ENCODE data around the gene RBBP5.

The RBBP5 gene

DNA sequence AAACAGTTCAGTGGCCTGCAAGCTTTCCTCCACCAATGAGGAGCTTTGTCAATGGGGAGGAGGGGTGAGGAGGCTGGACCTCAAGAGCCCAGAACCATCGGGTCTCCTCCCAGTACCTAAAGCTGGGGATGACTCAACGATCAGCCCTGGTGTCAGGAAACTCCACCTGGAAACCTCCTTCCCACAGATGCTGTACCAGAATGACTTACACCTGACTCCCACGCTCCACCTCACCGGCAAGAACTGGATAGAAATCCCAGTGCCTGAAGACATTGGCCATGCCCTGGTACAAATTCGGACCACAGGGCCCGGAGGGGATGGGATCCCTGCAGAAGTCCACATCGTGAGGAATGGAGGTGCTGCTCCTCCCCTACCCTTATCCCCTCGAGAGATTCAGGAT is 48.9 kb downstream of the RBBP5 start:
- no peak for DNase-seq

- no peak for DNase-seq
These were observed 49.5 kb downstream of the RBBP5 start for GRCh38 chr1:205072286-205072685.

- peak; percentile 48 for DNase-seq
These were observed 50.0 kb downstream of the RBBP5 start for GRCh38 chr1:205071801-205072200.

DNA sequence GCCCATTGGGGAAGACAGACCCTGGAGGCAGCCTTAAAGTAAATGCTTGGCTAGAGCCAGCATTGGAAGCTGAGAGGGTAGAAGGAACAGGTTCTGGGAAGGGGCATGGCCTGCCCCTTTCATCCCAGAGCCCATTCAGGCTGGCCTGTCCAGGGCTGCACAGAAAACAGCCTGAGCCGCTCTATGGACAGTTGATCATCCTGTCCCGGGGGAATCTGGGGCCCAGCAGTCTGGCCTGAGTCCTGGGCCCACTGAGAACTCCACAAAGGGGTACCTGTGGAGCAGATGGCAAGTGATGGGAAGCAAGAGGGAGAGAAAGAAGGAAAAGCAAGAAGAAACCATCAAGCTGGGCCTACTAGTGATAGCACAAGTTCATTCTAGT is 50.8 kb downstream of the RBBP5 start:
- no peak for DNase-seq

DNA sequence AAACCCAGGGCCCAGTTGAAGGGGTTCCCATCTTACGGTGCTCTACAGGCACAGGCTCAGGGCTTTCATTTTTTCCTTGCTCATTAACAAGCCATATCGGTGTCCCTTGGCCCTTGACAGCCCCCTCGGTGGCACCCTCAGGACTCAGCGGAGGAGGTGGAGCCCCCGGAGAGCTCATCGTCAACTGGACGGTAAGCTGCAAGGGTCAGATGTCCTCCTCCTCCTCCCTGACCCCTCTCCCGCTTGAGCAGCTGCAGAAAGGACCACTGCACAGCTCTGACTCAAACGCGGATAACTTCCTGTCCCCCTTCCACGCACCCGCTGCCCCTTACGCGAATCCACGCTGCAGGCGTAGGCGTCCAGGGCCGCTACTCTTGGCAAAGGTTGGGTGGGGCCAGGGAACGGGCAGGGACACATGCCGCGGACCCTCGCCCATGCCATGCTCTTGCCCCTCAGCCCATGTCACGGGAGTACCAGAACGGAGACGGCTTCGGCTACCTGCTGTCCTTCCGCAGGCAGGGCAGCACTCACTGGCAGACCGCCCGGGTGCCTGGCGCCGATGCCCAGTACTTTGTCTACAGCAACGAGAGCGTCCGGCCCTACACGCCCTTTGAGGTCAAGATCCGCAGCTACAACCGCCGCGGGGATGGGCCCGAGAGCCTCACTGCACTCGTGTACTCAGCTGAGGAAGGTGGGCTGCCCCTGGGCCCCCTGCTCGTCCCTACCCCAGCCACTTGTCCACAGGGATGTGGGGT is 52.2 kb downstream of the RBBP5 start:
- no peak for DNase-seq

DNA sequence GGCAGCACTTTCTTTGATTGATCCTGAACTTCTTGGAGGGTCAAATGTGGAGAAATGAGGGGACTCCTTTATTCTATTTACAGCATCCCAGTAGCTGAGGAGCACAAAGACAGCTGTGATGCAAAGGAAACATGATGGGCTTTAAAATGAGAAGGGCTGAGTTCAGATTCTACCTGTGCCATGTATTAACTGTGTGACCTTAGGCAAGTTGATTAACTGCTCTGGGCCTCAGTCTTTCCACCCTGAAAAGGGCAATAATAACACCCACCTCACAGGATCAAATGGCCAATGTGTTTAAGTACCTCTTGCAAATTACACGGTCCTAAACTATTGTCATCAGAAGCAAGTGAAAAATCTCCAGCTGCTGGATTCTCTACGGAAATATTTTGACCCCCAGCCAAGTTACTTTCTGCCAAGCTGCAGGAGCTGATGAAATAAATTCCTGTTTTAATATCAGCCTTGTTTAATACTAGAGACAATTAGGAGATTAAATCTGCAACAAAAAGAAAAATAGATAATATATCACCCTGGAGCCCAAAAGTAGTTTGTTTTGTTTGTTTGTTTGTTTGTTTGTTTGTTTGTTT is 53.2 kb downstream of the RBBP5 start:
- DNase-seq, result no peak

- DNase-seq, result no peak
These were observed 53.8 kb downstream of the RBBP5 start for GRCh38 chr1:205068001-205068400.

DNA sequence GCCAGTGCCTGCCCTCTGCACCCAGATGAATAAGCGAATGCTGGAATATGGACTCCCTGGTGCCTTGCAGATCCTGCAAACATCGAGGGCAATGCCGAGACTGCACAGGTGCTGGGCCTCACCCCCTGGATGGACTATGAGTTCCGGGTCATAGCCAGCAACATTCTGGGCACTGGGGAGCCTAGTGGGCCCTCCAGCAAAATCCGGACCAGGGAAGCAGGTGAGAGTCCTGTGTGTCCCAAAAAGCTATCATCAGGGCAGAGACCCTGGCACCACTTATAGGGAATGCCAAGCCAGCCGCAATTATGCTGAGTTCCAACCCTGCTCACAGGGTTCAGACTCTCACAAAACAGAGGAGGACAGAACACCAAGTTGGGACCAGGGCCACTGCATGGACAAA is 54.7 kb downstream of the RBBP5 start:
- no peak for DNase-seq

- DNase-seq, result no peak
These were observed 55.5 kb downstream of the RBBP5 start for GRCh38 chr1:205066141-205066818.

GRCh38 chr1:205065666-205066065 is 56.1 kb downstream of the RBBP5 start:
- no peak for DNase-seq

DNA sequence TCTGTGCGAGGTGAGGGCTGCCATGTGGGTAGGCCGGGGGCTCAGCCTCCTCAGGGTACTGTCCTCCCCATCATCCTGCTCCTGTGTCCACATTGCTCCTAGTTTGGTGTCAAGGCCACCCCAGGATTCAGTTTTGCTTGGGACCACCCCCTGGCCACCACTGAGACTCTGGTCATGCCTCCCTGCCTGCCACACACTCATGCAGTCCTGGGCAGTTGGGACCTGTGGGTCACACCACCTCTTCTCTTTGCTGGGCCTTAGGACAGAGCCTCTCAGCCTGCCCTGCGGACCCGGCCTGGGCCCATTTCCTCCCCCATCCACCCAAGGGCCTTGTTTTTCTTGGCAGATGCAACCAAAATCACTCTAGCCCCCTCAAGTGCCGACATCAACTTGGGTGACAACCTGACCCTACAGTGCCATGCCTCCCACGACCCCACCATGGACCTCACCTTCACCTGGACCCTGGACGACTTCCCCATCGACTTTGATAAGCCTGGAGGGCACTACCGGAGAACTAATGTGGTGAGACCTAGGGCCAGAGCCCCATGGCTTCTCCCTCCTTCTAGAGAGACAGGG is 56.9 kb downstream of the RBBP5 start:
- no peak for DNase-seq

- no peak for DNase-seq
These were observed 57.5 kb downstream of the RBBP5 start for GRCh38 chr1:205064301-205064700.

GRCh38 chr1:205062895-205063294 is 58.9 kb downstream of the RBBP5 start:
- no peak for DNase-seq

GRCh38 chr1:205062319-205062718 is 59.5 kb downstream of the RBBP5 start:
- no peak for DNase-seq

DNA sequence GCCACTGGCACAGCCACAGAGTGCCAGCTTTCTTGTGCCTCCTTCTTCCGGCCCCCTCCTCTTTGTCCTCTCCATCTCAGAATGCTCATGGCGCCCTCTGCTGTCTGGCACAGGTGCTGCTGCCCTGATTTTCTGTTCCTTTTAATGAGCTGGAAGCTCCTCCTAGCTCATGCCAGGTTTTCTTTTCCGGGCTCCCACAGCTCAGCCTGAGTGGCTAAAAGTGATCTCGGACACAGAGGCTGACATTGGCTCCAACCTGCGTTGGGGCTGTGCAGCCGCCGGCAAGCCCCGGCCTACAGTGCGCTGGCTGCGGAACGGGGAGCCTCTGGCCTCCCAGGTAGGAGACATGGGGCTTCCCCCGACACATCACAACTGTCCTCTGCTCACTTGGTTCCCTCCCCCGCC is 60.1 kb downstream of the RBBP5 start:
- DNase-seq, result peak; percentile 90

DNA sequence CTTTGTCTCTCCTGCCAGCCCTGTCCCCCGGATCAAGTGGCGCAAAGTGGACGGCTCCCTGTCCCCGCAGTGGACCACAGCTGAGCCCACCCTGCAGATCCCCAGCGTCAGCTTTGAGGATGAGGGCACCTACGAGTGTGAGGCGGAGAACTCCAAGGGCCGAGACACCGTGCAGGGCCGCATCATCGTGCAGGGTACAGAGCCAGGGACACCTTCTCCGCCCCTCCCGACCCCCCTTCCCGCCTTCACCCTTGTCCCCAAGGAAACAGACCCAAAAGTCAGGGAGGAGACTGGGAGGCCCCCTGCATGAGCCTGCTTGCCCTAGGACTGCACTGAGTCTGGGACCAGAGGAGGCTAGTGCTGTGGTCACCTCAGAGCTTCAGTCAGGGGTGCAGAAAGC is 60.6 kb downstream of the RBBP5 start:
- DNase-seq, result no peak

- DNase-seq, result no peak
These were observed 61.0 kb downstream of the RBBP5 start for GRCh38 chr1:205060746-205061145.

DNA sequence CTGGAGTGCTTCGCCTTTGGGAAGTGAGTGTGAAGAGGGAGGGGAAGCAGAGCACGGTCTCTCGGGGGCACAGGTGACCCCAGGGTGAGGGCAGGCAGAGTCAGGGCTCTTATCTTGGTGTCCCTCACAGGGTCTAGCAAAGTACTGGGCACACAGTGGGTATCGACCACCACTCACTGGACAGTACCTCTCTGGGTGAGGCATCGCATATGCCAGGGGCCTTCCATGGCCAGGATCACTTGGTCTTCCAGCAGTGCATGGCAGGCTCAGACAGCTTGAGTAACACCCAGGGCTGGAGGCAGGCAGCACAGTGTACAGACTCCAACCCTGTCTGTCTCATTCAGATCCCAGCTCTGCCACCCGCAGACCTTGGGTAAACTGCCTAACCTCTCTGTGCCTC is 62.1 kb downstream of the RBBP5 start:
- no peak for DNase-seq

GRCh38 chr1:205058853-205059252 is 62.9 kb downstream of the RBBP5 start:
- no peak for DNase-seq

DNA sequence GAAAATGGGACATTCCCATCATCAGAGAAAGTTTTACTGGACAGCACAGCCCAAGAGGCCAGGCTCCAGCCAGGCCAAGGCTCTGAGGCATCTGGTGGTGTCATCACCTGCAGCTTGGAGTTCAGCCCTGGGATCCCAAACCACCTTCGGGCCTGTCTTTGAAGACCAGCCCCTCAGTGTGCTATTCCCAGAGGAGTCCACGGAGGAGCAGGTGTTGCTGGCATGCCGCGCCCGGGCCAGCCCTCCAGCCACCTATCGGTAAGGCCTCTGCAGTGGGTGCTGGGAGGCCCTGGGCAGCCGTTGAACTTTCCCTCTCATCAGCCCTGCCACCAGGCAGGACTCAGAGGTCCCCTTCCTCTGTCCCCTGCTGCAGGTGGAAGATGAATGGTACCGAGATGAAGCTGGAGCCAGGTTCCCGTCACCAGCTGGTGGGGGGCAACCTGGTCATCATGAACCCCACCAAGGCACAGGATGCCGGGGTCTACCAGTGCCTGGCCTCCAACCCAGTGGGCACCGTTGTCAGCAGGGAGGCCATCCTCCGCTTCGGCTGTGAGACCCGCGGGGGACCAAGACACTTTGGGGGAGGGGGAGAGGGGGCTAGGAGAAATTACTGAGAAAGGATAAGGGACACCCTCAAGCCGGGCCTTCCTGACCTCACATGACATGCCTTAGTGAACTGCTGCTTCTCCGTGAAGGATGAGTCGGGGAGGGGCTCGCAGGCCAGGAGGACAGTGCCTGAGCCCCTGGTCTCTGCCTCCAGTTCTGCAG is 63.8 kb downstream of the RBBP5 start:
- no peak for DNase-seq

DNA sequence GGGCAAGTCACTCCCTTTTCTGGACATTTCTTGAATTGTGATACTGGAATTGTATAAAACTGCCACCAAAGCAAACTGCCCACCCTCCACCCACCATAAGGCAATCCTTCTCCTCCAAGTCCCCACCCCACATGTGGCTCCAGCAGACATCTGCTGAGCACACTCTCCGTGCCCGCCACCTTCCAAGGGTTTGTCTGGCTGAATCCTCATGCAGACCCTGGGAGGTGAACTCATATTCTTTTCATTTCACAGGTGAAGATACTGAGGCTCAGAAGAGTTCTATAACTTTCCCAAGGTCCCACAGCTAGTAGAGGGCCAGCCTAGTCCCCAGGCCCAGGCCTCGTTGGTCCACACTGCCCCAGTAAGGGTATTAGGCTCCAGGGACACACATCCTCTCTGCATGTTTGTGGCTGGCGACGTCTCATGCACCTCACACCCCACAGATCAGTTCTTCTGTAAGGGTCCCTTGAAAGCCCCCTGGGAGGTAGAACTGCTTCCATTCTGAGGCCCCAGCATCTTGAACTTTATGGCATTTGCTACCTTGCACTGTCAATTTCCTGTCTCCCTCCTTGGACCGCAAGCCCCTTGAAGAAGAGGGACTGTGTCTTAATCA is 64.7 kb downstream of the RBBP5 start:
- DNase-seq, result no peak

DNA sequence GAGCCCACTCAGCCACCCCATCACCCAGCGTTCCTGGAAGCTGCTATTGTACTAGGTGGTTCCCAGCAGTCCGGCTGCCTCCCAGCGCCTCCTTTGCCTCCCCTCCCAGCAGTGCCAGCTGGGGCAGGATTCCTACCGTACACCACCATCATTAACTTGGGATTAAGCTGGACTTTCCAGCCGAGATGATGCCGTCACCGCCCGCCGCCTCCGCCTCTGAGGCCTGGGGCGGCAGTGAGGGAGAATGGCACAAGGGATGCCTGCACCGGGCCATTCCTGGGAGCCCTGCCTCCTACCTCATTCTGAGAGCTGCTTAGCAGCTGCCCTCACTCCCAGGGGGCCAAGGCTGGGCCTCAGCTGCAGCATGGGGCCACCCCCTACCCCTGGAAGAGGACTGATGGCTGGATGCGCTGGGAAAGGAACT is 65.6 kb downstream of the RBBP5 start:
- DNase-seq, result no peak

- no peak for DNase-seq
These were observed 67.8 kb downstream of the RBBP5 start for GRCh38 chr1:205054013-205054412.
